CD4-positive, alpha-beta T cell (primary cell): ENCODE data around the gene B4GALNT1. TPM values are rescaled to one million over a fixed set of nuclear protein-coding genes. Genes with fewer than 3 reads are reported as not detected.

ENCODE experiments used
- ATAC-seq: fragments of 200-7000 bp; cut with Tn5 transposase; one replicate; pipeline ENCODE4 v1.10.0; 2022; ENCODE audit warnings: mild to moderate bottlenecking; ENCODE audit not compliant: poor library complexity
- CTCF ChIA-PET: fragments of 350-600 bp; sonication (Branson Sonifier 250); formaldehyde crosslinking; loops from one replicate; lab custom pipeline; 2021; ENCODE audit warnings: antibody characterized with exemption, inconsistent platforms; lab: Charles Lee
- POLR2A ChIA-PET: fragments of 350-600 bp; sonication (Branson Sonifier 250); formaldehyde crosslinking; loops from one replicate; lab custom pipeline; 2021; ENCODE audit warnings: antibody characterized with exemption, inconsistent platforms; lab: Charles Lee
- DNase-seq, 14 experiments: peaks; one replicate each; pipeline ENCODE4 v3.0.0-alpha.2; 2013 to 2020; ENCODE audit warnings: mixed read lengths in 2 of 14
- H3K27ac ChIP-seq, 2 donors: one replicate each; pipeline versions ENCODE4 v1.5.1 to v1.7.0; 2013; ENCODE audit warnings: low read length in 2 of 2, low read depth in 1 of 2, mild to moderate bottlenecking in 1 of 2
- H3K27me3 ChIP-seq, 2 experiments: 1 replicate in 1 of 2; 2 replicates in 1 of 2; pipeline versions ENCODE4 v1.6.1 to v1.7.0; 2013; ENCODE audit warnings: low read length in 2 of 2, control low read depth in 1 of 2, mild to moderate bottlenecking in 1 of 2, moderate library complexity in 1 of 2; ENCODE audit not compliant: insufficient read depth in 2 of 2, control insufficient read depth in 1 of 2
- H3K36me3 ChIP-seq: one replicate; pipeline ENCODE4 v1.6.1; 2013; ENCODE audit warnings: low read length, control low read depth; ENCODE audit not compliant: insufficient read depth
- H3K4me1 ChIP-seq: one replicate; pipeline ENCODE4 v1.6.1; 2013; ENCODE audit warnings: low read length, control low read depth; ENCODE audit not compliant: insufficient read depth
- H3K4me3 ChIP-seq: one replicate; pipeline ENCODE4 v1.5.1; 2013; ENCODE audit warnings: mild to moderate bottlenecking, low read length, moderate library complexity
- H3K9me3 ChIP-seq, 2 experiments: 1 replicate in 1 of 2; 2 replicates in 1 of 2; pipeline versions ENCODE4 v1.6.1 to v1.7.0; 2013; ENCODE audit warnings: low read length in 2 of 2, mild to moderate bottlenecking in 2 of 2, control low read depth in 1 of 2, moderate library complexity in 1 of 2; ENCODE audit not compliant: control insufficient read depth in 1 of 2, insufficient read depth in 1 of 2
- H3K27ac Mint-ChIP-seq: one replicate; pipeline ENCODE4 v1.8.0; 2020; ENCODE audit warnings: mixed read lengths
- H3K27me3 Mint-ChIP-seq: one replicate; pipeline ENCODE4 v1.8.0; 2021; ENCODE audit warnings: mixed read lengths
- H3K36me3 Mint-ChIP-seq: one replicate; pipeline ENCODE4 v1.8.0; 2021; ENCODE audit warnings: low read depth, mixed read lengths
- H3K4me1 Mint-ChIP-seq: one replicate; pipeline ENCODE4 v1.8.0; 2021; ENCODE audit warnings: low read depth, mixed read lengths
- H3K4me3 Mint-ChIP-seq: one replicate; pipeline ENCODE4 v1.8.0; 2020; ENCODE audit warnings: mild to moderate bottlenecking, mixed read lengths
- H3K9me3 Mint-ChIP-seq: one replicate; pipeline ENCODE4 v1.8.0; 2020; ENCODE audit warnings: mixed read lengths
- intact Hi-C, 2 experiments: fragments of 100-400 bp; cut with DNase I in 1 of 2; cut with micrococcal nuclease in 1 of 2; formaldehyde crosslinking; loops; one replicate each; pipeline versions ENCODE4 v1.15.1 to v1.9.0; 2023 to 2025; cut with DNase I, micrococcal nuclease
- total RNA-seq, 174 experiments: library from RNA in 2 of 174; stranded (reverse) in 2 of 174; gene quantifications; one replicate each; pipeline ENCODE4 v1.2.3 and lab custom pipeline; 2021 to 2026
- TF ChIP-seq, protein P1 (sequence below): fragments of 200-600 bp; IDR thresholded peaks from one replicate; pipeline ENCODE4 v1.8.0; 2022; ENCODE audit warnings: antibody characterized with exemption, mild to moderate bottlenecking

B4GALNT1 gene
- total RNA-seq, 2 experiments from 2014 or later = not detected

GRCh38 chr12:57607958-57608663 is 24.9 kb downstream of the B4GALNT1 start:
- ChIA-PET CTCF (interaction anchor here (0.9 to 3.9 kb wide), 3 partner anchors 12 to 25 kb away, joined by 3 to 15 read pairs (median 6); partner anchors contain the start of gene B4GALNT1), POLR2A (no interaction called here)
- TF ChIP-seq, protein P1, sequence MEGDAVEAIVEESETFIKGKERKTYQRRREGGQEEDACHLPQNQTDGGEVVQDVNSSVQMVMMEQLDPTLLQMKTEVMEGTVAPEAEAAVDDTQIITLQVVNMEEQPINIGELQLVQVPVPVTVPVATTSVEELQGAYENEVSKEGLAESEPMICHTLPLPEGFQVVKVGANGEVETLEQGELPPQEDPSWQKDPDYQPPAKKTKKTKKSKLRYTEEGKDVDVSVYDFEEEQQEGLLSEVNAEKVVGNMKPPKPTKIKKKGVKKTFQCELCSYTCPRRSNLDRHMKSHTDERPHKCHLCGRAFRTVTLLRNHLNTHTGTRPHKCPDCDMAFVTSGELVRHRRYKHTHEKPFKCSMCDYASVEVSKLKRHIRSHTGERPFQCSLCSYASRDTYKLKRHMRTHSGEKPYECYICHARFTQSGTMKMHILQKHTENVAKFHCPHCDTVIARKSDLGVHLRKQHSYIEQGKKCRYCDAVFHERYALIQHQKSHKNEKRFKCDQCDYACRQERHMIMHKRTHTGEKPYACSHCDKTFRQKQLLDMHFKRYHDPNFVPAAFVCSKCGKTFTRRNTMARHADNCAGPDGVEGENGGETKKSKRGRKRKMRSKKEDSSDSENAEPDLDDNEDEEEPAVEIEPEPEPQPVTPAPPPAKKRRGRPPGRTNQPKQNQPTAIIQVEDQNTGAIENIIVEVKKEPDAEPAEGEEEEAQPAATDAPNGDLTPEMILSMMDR = no peak
- Mint-ChIP-seq H3K9me3 (no peaks in the 10 kb centered on the region), H3K4me1 (peaks cover 43% of the 10 kb centered on the region), H3K27ac (no peak overlapping the region), H3K36me3 (peaks cover 13% of the 10 kb centered on the region), H3K4me3 (peak overlapping the region; percentile 4), H3K27me3 (peaks cover 20% of the 10 kb centered on the region)
- ATAC-seq = no peak
- Histone ChIP-seq H3K9me3 (peaks cover 0 to 3% of the 10 kb centered on the region in 2 experiments), H3K27ac (no peak overlapping the region), H3K4me1 (peaks cover 42% of the 10 kb centered on the region), H3K4me3 (no peak overlapping the region), H3K36me3 (no peaks in the 10 kb centered on the region), H3K27me3 (peaks cover 8 to 14% of the 10 kb centered on the region in 2 experiments)
- no peak for DNase-seq
- intact Hi-C loops = no loop called here

DNA sequence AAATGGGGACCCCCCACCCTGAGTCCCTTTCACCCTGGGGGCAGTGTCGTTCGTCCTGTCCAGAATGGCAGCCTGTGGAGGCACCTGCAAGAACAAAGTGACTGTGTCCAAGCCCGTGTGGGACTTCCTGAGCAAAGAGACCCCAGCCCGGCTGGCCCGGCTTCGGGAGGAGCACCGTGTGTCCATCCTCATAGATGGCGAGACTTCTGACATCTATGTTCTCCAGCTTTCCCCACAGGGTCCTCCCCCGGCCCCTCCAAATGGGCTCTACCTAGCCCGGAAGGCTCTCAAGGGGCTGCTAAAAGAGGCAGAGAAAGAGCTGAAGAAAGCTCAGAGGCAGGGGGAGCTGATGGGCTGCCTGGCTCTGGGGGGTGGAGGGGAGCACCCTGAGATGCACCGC is 26.2 kb downstream of the B4GALNT1 start:
- DNase-seq (no peak), ATAC-seq (no peak)
- ChIA-PET POLR2A (no interaction called here), CTCF (interaction anchor here (2.0 to 3.9 kb wide), 2 partner anchors 13 to 23 kb away, joined by 6 to 15 read pairs; no protein-coding TSS in a partner anchor)
- Histone ChIP-seq H3K4me1 (peaks cover 42% of the 10 kb centered on the region), H3K9me3 (peaks cover 0 to 3% of the 10 kb centered on the region in 2 experiments), H3K27me3 (peaks cover 0 to 1% of the 10 kb centered on the region in 2 experiments), H3K36me3 (peaks cover 8% of the 10 kb centered on the region), H3K4me3 (no peak overlapping the region), H3K27ac (no peak overlapping the region)
- H3K4me1 Mint-ChIP-seq = peaks cover 41% of the 10 kb centered on the region
- peaks cover 23% of the 10 kb centered on the region for H3K36me3 Mint-ChIP-seq
- H3K9me3 Mint-ChIP-seq = no peaks in the 10 kb centered on the region
- TF ChIP-seq, protein P1 = no peak
- intact Hi-C loops = no loop called here
- H3K27ac Mint-ChIP-seq = no peak overlapping the region
- peaks cover 8% of the 10 kb centered on the region for H3K27me3 Mint-ChIP-seq
- H3K4me3 Mint-ChIP-seq = peak overlapping the region; percentile 76

- H3K4me3 ChIP-seq = no peak overlapping the region
- DNase-seq (no peak), ATAC-seq (no peak)
- Mint-ChIP-seq H3K36me3 (peaks cover 27% of the 10 kb centered on the region), H3K27me3 (peaks cover 8% of the 10 kb centered on the region), H3K27ac (no peak overlapping the region), H3K9me3 (no peaks in the 10 kb centered on the region), H3K4me1 (peaks cover 41% of the 10 kb centered on the region), H3K4me3 (peak overlapping the region; percentile 76)
- intact Hi-C loops = no loop called here
- TF ChIP-seq, protein P1 = no peak
- ChIA-PET POLR2A (no interaction called here), CTCF (interaction anchor here (3.9 kb wide), 1 partner anchor 23 kb away, joined by 15 read pairs; no protein-coding TSS in a partner anchor)
- H3K9me3 ChIP-seq = peaks cover 0 to 3% of the 10 kb centered on the region in 2 experiments
- no peak overlapping the region for H3K27ac ChIP-seq
- H3K36me3 ChIP-seq = peaks cover 13% of the 10 kb centered on the region
- peaks cover 39% of the 10 kb centered on the region for H3K4me1 ChIP-seq
- H3K27me3 ChIP-seq = no peaks in the 10 kb centered on the region
These were observed 26.6 kb downstream of the B4GALNT1 start for GRCh38 chr12:57606399-57606798.
